Umbilical cord (tissue), 2 donors: ENCODE data around the gene LRRC39. TPM values are rescaled to one million over a fixed set of nuclear protein-coding genes. Genes with fewer than 3 reads are reported as not detected.

Experiments
- DNase-seq: peaks from one replicate; pipeline ENCODE4 v3.0.0-alpha.2; 2015; ENCODE audit warnings: low spot score
- total RNA-seq: library from RNA; depleted of rRNA; stranded (reverse); fragments of >200 nt; gene quantifications from one replicate; pipeline ENCODE4 v1.2.3, GENCODE V29; 2014; ENCODE audit warnings: low replicate concordance; ENCODE audit not compliant: insufficient read depth

LRRC39 gene
- total RNA-seq, 1 donor from 2014 or later: 2.4 TPM

DNA sequence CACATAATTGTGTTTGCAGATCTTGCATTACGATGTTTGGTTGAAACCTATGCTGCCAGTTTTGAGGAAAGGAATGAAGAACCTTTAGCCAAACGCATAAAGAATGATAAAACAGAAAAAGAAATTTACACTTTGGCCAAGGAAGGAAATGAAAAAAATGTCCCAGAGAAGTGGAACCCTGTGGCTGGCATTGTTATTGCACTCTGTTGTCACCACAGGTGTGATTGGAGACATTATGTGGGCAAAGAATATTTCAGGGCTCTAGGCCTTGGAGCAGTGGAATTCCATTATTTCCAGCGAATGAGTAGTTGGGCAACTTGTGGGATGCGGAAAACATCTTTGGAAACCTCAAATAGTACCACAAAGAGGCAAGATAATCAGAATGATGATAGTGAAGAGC lies 30.2 kb downstream of the LRRC39 start:
- DNase-seq: no peak

DNA sequence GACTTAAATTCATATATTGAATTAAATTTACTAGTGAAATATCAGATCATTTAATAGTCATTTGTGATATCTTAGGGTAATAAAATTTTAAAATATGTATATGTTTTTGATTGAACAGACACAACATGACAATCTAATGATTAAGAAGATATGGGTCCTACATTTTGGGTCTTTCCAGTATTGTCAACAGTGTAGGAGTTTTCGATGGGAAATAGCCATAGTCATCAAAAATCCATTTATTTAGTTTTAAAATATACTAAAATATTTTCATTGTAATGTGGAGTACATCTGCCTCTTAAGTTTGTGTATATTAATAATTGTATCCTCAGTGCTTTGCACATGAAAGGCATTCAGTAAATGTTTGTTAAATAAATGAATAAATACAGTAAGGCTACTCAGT lies 31.1 kb downstream of the LRRC39 start:
- no peak for DNase-seq

DNA sequence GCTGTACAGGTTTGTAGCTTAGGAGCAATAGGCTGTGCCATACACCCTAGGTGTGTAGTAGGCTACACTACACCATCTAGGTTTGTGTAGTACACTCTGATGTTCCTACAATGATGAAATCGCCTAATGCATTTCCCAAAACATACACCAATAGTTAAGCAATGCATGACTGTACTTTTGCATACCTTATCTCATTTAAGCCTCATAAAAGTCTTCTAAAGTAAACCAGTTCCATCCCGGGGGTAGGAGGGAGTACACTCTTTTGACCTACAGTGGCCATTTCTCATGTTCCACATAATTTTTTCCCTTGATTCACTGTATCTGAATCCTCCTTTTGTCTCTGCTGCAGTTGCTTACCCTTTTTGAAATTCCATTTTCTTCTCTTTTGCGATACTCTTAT lies 32.9 kb downstream of the LRRC39 start:
- no peak for DNase-seq

DNA sequence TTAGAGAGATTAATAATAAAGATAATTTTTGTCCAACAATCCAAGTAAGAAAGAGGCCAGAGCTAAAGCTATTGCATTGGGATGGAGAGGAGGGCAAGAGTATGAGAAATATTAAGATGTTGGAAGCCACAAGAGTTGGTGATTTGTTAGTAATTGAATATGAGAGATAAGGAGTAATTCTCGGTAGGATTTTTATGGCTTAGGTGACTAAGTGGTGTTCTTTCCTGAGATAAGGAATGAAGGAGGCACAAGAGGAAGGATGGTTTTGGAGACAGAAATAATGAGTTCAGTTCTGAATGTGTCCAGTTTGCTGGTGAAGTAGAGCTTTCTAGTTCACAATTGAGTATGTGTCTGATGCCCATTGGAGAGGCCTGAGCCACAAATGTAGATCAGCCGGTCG lies 35.7 kb downstream of the LRRC39 start:
- DNase-seq: no peak

DNA sequence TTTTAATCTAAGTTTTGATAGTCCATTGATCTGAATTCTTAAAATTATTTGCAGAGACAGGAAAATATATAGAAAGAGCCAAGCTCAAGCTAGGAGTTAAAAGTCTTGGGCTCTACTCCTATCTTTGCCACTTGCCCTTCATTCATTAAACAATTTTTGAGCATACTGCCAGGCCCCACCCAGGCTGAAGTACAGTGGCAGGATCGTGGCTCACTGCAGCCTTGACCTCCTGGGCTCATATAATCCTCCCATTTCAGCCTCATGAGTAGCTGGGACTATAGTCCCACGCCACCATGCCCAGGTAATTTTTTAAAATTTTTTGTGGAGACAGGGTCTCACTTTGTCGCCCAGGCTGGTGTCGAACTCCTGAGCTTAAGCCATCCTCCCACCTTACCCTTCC lies 36.9 kb downstream of the LRRC39 start:
- DNase-seq: no peak

DNA sequence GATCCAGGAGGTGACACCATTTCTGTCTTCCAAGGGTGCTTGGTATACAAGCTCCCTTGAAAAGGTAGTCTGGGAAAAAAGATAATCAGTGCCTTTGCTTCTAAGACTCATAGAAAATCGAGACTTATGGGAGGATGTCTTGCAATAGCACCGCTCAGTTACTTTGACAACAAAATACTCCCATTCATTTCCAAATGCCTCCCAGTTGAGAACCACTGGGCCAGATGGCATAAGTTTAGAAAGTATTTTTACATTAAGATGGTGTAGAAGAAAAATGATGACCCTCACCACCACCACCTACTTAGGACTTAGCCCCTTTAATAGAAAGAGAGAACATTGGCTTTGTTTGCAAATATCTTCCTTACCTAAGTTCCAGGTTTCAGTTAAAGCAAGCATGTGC lies 40.5 kb downstream of the LRRC39 start:
- no peak for DNase-seq

DNA sequence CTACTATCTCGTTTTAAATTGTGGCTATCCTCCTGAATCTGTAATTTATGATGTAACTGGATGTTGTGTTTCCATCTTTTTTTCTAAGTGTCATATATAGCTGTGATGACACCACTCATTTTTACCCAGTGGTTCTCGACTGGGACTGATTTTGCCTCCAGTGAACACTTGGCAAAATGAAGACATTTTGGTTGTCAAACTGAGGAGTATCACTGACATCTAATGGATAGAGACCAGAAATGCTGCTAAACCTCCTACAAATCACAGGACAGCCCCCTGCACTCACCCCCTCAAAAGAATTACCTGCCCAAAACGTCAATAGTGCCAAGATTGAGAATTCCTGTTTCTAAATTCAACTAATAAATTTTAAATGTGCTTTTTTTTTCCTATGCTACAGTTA lies 43.2 kb downstream of the LRRC39 start:
- DNase-seq: no peak

DNA sequence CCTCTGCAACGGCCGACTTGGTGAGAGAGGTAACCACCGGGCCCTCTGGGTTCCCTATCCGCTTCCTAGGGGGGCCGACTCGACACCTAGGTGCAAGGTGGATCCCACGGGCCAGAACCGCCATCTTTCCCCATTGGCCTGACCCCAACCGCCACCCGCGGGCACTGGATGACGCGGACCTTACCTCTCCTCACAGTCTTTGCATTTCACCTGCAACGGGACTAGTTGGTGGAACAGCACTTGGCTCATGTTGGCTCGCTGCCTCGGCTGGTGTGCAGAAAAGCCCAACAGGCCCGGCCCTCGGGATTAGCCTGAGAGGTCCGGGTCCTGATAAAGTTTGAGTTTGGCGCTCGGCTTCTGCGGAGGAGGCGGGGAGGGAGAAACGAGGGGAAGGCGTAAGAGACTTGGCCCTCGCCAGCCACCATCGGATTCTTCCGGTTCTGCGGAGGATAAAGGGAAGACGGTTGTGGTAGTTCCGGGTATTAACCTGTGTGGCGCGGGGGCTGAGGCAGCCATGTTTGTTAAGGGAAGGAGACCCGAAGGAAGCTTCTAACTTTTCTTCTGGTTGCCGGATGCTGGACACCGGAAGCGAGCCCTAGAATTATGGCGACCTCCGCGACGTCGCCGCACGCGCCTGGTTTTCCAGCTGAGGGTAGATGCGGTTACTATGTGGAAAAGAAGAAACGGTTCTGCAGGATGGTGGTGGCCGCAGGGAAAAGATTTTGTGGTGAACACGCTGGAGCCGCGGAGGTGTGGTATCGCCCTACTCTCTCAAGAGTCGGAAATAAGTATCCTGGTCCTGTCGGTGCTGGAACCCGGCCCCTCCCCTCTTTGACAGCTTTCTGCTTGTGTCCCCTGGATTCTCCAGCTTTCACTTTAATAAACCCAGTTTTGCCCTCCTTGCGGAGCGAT lies 45.2 kb downstream of the LRRC39 start, which contains the start of the genes SASS6 and TRMT13:
TSS of gene SASS6 (minus strand) at position 365 of the 912 bp plus-strand sequence. CDS start at position 249, 116 bp downstream.
TSS of gene TRMT13 (plus strand) at position 598 of the 912 bp plus-strand sequence. CDS start at position 604, 6 bp downstream.
- DNase-seq: peak; percentile 99

DNA sequence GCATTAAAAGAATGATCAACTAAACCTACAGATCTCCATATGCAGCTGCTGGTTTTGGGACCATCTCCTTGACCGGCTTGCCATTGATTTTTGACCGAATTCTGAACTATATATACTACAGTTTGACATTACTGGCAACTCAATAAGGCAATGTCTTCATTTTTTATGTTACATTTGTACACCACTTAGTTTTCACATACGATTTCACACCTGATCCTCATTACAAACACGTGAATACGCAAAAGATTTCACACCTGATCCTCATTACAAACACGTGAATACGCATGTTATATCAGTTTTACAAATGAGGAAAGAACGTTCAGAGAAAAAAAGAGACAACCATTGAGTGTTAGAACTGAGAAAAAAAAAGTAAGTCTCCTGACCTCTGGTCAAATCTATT lies 46.4 kb downstream of the LRRC39 start:
- no peak for DNase-seq

DNA sequence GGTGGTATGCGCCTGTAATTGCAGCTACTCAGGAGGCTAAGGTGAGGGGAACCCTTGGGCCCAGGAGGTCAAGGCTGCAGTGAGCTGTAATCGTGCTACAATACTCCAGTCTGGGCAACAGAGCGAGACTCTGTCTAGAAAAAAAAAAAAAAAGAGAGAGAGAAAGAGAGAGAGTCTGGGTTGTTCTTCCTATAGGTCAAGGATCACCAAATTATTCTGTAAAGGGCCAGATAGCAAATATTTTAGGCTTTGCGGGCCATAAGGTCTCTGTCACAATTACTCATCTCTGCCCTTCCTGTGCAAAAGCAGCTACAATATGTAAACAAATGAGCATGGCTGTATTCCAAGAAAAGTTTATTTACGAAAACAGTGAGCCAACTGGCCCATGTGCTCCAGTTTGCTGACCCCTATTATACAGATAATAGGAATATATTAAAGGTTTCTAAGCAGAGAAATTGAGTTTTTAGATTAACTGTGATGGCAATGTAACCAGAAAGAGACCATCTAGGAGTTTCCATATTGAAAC lies 47.4 kb downstream of the LRRC39 start:
- DNase-seq: no peak

DNA sequence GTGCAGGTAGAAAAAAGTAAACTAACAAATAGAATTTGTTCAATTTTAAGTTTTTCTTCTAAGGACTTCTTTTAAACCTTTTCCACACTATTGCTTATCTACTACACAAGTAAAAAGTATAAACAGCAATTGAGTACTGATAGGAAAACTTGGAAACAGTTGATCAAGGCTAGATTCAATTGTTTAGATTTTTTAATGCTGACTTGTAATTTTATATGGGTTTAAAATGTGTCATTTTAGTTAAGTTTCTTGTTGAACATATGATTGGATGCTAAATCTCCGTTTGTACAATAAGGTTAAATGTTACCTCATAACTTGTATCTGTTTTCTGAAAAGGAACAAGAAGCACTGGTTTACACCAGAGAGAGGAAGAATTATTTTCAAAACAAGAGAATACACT lies 50.8 kb downstream of the LRRC39 start:
- no peak for DNase-seq

DNA sequence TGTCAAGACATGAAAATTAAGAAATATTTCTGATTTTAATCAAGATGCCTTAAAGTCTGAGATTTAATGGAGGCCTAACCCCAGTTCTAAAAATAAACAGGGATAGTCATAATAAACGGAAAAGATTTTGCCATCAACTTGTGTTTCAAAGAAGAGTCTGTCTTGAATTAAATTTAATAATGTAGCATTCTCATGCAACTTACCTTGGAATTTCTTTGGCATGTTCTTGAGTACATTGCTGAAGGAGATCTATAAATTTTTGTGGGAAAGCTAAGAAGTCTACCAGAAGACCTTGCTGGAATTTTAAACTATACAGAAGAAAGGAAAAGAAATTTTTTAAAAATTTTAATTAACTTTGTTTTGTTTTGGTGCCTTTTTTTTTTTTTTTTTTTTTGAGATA lies 55.9 kb downstream of the LRRC39 start:
- DNase-seq: no peak

DNA sequence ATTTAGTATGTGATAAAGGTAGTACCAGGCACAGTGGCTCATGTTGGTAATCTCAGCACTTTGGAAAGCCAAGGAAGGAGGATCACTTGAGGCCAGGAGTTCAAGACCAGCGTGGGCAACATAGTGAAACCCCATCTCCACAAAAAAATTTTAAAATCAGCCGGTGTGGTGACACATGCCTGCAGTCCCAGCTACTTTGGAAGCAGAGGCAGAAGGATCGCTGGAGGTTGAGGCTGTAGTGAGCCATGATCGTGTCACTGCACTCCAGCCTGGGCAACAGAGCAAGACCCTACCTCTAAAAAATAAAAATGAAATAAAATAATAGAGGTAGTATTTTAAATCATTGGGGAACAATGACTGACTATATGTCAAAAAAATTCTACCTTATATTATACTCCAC lies 62.5 kb downstream of the LRRC39 start:
- no peak for DNase-seq

DNA sequence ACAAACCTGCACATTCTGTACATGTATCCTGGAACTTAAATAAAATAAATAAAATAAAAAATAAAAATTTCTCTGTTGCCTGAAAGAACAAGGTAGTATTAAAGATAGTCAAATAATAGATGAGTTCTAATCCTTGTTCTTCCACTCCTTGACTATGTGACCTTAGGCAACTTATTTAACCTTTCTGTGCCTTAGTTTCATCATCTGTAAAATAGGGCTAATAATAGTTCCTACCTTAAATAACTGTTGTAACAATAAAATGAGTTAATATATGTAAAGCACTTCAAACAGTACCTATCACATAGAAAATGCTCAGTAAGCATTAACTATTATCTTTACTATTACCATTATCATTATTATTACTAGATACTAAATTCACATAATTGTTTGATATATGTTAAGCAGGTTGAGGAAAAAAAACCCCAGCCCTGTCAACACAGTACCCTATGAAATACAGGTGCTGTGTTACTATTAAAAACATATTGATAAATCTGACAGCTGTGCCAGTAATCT lies 68.4 kb downstream of the LRRC39 start:
- no peak for DNase-seq

DNA sequence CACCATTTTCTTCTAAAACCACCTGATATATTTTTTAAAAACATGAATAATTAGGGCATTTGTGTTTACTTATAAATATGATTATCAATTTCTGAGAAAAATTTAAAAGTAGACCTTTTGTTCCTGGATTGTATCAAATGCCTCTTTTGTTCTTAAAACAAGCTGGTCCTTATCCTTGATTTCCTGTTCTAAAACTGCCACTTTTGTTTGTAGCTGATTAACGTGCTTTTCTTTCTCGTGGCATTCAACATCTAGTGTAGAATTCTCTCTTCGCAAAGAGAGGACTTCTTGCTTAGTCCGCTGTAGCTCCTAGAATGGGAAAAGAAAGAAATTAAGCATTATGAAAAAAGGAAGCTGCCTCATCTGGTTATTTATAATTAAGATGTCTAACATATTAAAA lies 70.4 kb downstream of the LRRC39 start:
- DNase-seq: no peak

DNA sequence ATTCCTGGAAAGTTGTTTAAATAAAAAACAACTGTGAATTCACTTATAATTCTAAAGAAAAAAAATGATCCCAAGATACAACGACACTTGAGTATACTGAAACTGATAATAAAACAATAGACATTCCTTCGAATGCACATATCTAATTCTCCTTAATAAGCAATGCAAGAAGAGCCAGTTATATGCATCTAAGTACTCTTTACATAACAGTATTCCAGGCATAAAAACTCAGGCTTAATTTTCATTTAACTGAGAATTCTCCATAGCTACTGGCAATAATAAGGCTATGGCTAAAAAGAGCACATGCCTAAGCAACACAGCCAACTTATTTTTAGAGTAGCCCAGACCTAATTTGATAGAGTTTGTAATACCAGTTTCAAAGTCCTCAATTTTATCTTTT lies 76.5 kb downstream of the LRRC39 start:
- DNase-seq: no peak

DNA sequence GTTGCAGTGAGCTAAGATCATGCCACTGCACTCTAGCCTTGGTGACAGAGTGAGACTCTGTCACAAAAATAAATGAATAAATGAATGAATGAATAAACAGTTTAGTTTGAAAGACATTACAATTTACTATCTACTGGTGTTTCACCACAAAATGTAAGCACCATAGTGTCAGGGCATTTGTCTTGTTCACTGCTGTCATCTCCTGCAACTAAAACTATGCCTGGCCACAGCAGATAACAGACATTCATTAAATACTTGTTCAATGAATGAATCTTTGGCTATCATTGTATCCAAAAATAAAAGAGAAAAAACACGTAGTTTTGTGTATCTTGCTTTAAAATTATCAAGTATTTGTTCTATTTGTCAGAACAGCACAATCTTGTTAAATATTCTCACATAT lies 77.9 kb downstream of the LRRC39 start:
- no peak for DNase-seq

Other genes starting within 250 kb of the LRRC39 start
- 39.2 TPM for gene SLC35A3, start 208.3 kb downstream of the LRRC39 start, total RNA-seq
- 1.7 TPM for gene SASS6, start 45.3 kb downstream of the LRRC39 start, total RNA-seq
- gene TRMT13, start 45.1 kb downstream of the LRRC39 start, total RNA-seq: 37.1 TPM
- 14.0 TPM for gene DBT, start 71.6 kb upstream of the LRRC39 start, total RNA-seq
- gene RTCA, start 88.0 kb upstream of the LRRC39 start, total RNA-seq: 20.0 TPM
- gene CDC14A, start 174.2 kb upstream of the LRRC39 start, total RNA-seq: 10.1 TPM